Raji (cell line): ENCODE results near the gene PKM.

Experiments
- POLR2A ChIP-seq: IDR thresholded peaks from 2 replicates; pipeline ENCODE4 v1.6.1; 2011; ENCODE audit warnings: low read depth, low read length, control low read depth; ENCODE audit not compliant: insufficient read depth

PKM gene

GRCh38 chr15:72217216-72217615 is 13.8 kb downstream of the PKM start:
- no peak for TF ChIP-seq POLR2A

GRCh38 chr15:72216079-72216478 is 14.9 kb downstream of the PKM start:
- no peak for TF ChIP-seq POLR2A

GRCh38 chr15:72207558-72208085 is 23.4 kb downstream of the PKM start:
- no peak for TF ChIP-seq POLR2A

GRCh38 chr15:72206677-72207000 is 24.4 kb downstream of the PKM start:
- TF ChIP-seq POLR2A = no peak

- no peak for TF ChIP-seq POLR2A
Measured at GRCh38 chr15:72205896-72206676, 24.9 kb downstream of the PKM start.

GRCh38 chr15:72205273-72205672 is 25.7 kb downstream of the PKM start:
- no peak for TF ChIP-seq POLR2A

- TF ChIP-seq POLR2A = no peak
Measured at GRCh38 chr15:72203507-72203837, 27.5 kb downstream of the PKM start.

- no peak for TF ChIP-seq POLR2A
Measured at GRCh38 chr15:72202801-72203506, 28.0 kb downstream of the PKM start.

GRCh38 chr15:72202302-72202701 is 28.7 kb downstream of the PKM start:
- no peak for TF ChIP-seq POLR2A

- no peak for TF ChIP-seq POLR2A
Measured at GRCh38 chr15:72201391-72201921, 29.5 kb downstream of the PKM start.

GRCh38 chr15:72200395-72201237 is 30.4 kb downstream of the PKM start:
- TF ChIP-seq POLR2A = no peak

GRCh38 chr15:72199721-72200212 is 31.2 kb downstream of the PKM start:
- TF ChIP-seq POLR2A = no peak

GRCh38 chr15:72199205-72199515 is 31.8 kb downstream of the PKM start:
- TF ChIP-seq POLR2A = no peak

- no peak for TF ChIP-seq POLR2A
Measured at GRCh38 chr15:72198356-72199204, 32.4 kb downstream of the PKM start.
